Stimulated activated CD8-positive, alpha-beta memory T cell treated with anti-CD3 and anti-CD28 coated beads, Interleukin-4, amount 100 ng/mL, for 4 hours (primary cell): ENCODE measurements around the gene CCNL2.
"Not testable (repeated sequence)": the region's sequence is repeated elsewhere in the genome, so short reads cannot be mapped to it uniquely, and the experiment has no call there.

Experiments used
- DNase-seq, 2 donors: peaks; one replicate each; pipeline ENCODE4 v3.0.0-alpha.2; 2020; ENCODE audit warnings: low read depth in 2 of 2, low spot score in 1 of 2

CCNL2 gene

GRCh38 chr1:1399187-1399871, at the start of gene CCNL2:
TSS of gene CCNL2 (minus strand) at chr1:1399335. CDS start at chr1:1399306, 29 bp downstream.
- peak; percentile 97 to 99 for DNase-seq

DNA sequence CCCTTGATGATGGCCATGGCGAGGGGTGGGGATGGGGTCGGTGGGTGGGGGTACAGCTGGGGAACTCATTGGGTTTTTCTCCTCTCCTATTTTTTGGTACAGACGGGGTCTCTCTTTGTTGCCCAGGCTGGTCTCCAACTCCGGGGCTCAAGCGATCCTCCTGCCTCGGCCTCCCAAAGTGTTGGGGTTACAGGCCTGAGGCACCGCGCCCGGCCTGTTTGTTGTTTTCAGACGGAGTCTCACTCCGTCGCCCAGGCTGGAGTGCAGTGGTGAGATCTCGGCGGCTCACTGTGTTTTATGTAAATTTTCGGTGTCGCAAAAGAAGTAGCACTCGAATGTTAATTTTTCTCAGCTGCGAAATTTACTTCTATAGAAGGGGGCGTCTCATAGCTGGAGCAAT, 47.5 kb upstream of the CCNL2 start:
- DNase-seq = not testable (repeated sequence)

DNA sequence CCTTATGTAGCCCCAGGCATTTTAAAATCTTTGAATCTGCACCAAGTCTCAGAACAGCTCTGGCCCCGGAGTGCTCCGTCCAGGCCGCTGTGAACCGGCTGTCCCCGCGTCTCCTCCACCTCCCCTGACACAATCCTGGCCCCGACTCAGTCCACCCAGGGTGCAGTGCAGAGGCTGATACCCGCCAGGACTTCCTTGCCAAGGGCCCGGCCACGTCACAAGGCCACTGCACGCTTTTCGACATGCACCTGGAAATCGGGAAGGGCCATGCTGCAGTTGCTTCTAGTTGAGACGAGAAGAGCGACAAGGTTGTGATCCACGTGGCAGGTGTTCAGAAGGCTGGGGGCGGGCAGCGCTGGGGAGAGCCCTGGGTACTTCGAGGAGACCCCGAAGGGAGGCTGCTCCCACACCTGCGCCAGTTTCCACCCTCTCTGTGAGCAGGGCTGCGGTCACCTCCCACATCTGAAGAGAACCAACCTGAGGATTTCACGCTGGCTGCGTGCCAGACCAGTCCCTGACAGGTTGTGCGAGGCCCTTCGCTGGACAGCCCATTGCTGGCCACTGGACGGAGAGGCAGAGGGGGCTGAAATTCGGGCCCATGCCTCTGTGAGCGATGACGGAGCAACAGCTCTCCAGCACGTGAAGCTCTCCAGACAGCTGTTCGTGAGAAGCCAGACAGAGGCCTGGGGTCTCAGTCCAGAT, 43.1 kb upstream of the CCNL2 start:
- no peak for DNase-seq

GRCh38 chr1:1441002-1441888, 42.1 kb upstream of the CCNL2 start:
- DNase-seq = peak; percentile 26 to 33

- DNase-seq = no peak
Observed at GRCh38 chr1:1440262-1441001, 41.3 kb upstream of the CCNL2 start.

GRCh38 chr1:1439546-1440261, 40.6 kb upstream of the CCNL2 start:
- DNase-seq = no peak

DNA sequence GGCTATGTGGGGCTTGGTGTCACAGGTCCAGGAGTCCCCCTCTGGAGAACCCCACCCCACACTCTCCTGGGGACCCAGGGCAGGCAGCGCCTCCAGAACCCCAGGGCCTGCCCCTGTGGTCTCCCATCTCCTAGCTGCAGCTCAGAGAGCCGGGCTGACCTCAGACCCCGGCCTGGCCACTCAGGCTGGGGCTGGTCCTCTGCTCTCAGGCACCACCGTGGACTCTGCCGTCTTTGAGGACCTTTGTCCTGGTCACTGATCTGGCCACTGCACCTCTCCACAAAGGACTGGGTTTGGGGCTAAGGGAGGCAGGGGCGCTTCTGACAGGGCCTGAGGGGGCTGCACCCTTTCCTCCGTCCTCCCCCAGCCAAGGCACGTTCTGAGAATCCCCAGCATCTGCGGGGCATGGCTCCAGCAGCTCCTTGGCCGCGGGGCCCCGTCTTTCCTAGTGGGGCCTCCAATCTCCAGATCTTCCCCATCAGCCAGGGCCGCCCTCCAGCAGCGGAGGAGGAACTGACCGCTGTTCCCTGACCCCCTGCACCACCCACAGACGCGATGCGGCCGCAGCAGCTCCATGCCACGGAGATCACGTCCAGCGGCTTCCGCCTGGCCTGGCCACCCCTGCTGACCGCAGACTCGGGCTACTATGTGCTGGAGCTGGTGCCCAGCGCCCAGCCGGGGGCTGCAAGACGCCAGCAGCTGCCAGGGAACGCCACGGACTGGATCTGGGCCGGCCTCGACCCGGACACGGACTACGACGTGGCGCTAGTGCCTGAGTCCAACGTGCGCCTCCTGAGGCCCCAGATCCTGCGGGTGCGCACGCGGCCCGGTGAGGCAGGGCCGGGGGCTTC, 39.6 kb upstream of the CCNL2 start:
- no peak for DNase-seq

GRCh38 chr1:1437904-1438376, 38.8 kb upstream of the CCNL2 start:
- no peak for DNase-seq

DNA sequence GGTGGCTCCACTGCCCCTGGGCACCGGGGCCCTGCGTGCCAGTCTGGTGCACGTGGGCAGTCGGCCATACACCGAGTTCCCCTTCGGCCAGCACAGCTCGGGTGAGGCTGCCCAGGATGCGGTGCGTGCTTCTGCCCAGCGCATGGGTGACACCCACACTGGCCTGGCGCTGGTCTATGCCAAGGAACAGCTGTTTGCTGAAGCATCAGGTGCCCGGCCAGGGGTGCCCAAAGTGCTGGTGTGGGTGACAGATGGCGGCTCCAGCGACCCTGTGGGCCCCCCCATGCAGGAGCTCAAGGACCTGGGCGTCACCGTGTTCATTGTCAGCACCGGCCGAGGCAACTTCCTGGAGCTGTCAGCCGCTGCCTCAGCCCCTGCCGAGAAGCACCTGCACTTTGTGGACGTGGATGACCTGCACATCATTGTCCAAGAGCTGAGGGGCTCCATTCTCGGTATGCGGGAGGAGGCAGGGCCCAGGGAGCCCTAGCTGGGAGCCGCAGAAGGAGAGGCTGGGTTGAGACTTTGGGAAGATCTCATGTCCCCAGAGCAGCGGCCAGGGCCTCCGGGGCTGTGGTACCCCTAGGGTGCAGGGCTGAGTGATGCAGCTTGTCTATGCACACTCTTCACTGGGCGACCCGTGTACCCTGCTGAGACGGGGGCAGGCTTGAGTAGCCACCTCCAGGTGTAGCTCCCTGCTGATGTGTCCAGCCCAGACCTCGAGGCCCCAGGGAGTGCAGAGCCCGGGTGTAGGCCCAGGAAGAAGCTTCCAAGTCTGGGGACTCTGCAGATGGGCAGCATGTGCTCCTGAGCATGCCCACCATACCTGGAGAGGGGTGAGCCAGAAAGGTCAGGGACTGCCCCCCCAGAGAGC, 38.1 kb upstream of the CCNL2 start:
- no peak for DNase-seq

DNA sequence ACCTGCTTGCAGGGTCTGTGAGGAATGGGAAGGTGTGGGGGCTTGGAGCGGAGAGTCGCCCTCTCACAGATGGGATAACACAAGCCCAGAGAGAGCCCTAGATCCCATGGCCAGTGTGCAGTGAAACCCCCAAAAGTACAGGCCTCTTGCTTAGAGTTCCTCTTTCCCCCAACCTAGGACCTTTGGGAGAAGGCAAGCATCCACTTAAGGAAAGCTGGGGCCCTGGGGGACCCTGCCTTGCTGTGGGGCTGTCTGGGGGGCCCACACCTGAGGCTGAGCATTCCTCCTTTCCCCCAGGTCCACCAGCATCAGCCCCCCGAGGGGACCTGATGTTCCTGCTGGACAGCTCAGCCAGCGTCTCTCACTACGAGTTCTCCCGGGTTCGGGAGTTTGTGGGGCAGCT, 37.5 kb upstream of the CCNL2 start:
- DNase-seq = no peak

DNA sequence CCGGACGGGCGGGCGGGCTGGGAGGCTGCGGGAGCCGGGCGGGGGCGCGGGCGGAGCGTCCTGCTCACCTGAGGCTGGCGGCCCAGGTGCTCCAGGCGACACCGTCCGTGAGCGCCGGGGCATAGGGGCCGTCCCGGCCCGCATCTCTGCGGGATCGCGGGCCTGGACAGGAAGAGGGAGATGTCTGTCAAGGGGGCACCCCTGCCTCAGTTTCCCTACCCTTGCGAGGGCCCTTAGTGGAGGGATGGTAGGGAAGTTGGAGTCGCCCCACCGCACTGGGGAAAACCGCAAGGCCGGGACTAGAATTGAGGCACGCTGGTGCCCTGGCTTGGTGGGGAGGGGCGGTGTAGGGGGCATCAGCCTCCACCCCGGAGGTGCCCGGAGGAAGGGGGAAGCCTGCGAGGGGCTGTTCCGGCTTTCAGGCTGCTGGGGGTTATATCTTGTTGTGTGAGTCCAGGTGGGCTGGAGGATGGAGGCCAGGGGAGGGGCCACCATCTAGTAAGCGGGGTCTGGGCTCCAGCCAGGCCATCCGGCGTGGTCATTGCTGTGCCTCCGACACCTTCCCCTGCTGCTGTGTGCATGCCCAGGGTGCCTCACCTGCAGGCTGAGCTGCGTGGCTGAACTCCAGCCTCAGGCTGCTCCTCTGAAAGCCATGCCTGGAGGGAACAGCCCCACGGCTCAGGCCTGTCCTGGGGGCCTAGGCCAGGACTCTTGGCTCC, 36.9 kb upstream of the CCNL2 start:
- DNase-seq = no peak

GRCh38 chr1:1435106-1435903, 36.2 kb upstream of the CCNL2 start, which contains the start of gene VWA1:
TSS of gene VWA1 (plus strand) at chr1:1435690. CDS start at chr1:1435749, 59 bp downstream.
- DNase-seq = peak; percentile 15 to 36

- DNase-seq = no peak
Observed at GRCh38 chr1:1434824-1435105, 35.6 kb upstream of the CCNL2 start.

DNA sequence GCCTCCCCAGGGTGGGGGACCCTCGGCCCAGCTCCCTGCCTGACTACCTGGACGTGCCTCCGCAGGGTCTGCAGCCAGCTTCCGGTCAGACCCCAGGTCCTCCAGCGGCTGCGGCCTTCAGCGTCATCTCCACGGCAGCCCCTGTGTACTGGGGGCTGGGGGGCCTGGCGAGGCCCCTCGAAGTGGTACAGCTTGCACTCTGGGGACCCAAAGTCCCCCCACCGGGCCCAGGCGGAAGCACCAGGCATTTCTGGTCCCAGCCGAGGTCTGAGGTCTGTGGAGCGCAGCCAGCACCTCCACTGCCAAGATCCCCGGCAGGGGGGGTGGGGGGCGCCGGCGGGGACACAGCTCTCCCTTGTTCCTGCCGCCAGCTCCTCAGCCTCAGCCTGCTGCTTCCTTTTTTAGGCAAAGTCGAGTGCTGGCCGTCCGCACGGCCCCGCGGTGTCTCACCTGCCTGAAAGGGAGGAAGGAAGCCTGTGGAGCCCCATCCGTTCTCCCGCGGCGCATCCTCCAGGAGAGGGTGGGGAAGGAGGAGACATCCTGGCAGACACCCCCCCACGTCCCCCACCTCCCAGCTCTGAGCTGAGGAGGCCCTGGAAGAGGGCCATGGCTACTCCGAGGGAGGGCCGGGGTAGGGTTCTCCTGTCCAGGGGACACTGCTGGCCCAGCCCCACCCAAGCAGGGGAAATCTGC, 35.1 kb upstream of the CCNL2 start:
- no peak for DNase-seq

DNA sequence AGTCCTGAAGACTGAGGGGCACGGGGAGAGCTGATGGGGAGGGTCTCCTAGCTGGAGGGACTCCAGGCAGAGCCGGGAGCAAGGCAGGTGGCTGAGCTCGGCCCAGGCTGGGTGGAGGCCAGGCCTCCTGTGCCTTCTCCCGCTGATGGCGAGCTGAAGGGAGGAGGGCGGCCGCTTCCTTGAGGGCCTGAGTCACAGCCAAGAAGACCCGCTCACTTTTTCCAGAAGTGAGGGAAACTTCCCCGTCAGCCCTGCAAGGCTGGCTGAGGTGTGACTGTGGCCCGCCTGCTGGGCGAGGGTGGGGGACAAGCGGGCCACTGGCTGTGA, 34.6 kb upstream of the CCNL2 start:
- no peak for DNase-seq

DNA sequence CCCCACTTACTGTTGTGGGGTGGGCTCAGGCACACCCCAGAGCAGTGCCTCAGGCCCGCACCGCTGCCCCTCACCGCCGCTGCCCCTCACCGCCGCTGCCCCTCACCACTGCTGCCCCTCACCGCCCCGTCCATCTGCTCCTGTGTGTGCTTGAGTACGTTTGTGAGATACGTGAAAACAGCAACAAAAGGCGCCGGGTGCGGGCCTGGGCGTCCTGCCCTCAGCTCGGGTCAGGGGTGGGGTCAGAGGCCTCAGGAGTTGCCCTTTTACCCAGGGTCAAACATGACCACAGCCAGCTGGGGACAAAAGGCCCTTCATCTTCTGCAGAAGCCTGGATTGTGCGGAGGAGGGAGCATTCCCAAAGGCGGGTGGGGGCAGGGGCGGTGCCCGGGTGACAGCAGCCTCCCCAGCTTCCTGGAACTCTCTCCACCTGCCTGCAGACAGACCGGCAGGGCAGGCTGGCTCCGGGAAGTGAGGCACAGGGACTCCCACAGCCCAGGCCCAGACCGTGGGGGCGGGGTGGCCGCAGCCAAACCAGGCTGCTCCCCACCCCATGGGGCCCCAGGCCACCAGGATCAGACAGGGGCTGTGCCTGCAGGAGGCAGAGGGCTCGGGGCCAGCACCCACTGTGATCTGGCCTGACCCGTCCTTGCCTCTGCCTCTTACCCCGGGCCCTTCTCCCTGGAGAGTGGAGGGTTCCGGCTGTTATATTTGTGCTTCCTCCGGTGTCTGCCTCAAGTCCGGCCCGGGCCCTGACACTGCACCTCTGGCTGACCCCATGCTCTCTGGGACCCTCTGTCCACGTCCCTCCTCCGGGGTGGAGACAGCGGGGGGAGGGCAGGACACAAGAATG, 34.0 kb upstream of the CCNL2 start:
- no peak for DNase-seq
